Gastroesophageal sphincter (tissue), 3 donors: Measurements from ENCODE around the gene WFIKKN1.

Source experiments
- EP300 ChIP-seq: sonication (generic); formaldehyde crosslinking; IDR thresholded peaks from one replicate; pipeline ENCODE4 v1.6.1; 2017; ENCODE audit warnings: antibody characterized with exemption, mild to moderate bottlenecking
- POLR2A ChIP-seq, 2 donors: fragments of 450-650 bp; IDR thresholded peaks; one replicate each; pipeline ENCODE4 v1.6.1; 2017; ENCODE audit warnings: antibody characterized with exemption in 2 of 2, mild to moderate bottlenecking in 2 of 2, moderate library complexity in 1 of 2
- POLR2AphosphoS5 ChIP-seq: sonication (generic); formaldehyde crosslinking; IDR thresholded peaks from one replicate; pipeline ENCODE4 v1.6.1; 2017; ENCODE audit warnings: antibody characterized with exemption
- TF ChIP-seq, protein P1 (sequence below), 4 experiments: fragments of 200-600 bp in 2 of 4; fragments of 450-650 bp in 2 of 4; sonication (generic) in 1 of 4; IDR thresholded peaks; one replicate each; pipeline ENCODE4 v1.5.1; 2017 to 2019; ENCODE audit warnings: antibody characterized with exemption in 4 of 4, mild to moderate bottlenecking in 2 of 4, moderate library complexity in 2 of 4

DNA sequence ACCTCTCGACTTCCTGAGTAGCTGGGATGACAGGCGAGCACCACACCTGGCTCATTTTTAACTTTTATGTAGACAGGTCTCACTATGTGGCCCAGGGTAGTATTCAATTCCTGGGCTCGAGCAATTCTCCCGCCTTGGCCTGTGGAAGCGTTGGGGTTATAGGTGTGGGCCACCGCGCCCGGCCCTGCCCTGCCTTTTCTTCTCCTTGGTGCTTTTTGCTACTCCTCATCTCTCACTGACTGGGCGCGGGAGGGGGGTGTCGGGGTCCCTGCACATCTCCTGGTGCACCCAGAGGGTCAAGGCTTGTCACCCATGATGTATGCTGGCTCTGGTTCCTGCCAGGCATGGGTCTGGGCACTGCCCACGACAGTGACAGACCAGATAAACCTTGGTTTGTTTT is 13.8 kb downstream of the WFIKKN1 start:
- TF ChIP-seq, protein P1, sequence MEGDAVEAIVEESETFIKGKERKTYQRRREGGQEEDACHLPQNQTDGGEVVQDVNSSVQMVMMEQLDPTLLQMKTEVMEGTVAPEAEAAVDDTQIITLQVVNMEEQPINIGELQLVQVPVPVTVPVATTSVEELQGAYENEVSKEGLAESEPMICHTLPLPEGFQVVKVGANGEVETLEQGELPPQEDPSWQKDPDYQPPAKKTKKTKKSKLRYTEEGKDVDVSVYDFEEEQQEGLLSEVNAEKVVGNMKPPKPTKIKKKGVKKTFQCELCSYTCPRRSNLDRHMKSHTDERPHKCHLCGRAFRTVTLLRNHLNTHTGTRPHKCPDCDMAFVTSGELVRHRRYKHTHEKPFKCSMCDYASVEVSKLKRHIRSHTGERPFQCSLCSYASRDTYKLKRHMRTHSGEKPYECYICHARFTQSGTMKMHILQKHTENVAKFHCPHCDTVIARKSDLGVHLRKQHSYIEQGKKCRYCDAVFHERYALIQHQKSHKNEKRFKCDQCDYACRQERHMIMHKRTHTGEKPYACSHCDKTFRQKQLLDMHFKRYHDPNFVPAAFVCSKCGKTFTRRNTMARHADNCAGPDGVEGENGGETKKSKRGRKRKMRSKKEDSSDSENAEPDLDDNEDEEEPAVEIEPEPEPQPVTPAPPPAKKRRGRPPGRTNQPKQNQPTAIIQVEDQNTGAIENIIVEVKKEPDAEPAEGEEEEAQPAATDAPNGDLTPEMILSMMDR (IDR thresholded peaks at IDR 0.05), result no peak
- no peak for TF ChIP-seq EP300
- no peak for TF ChIP-seq POLR2A (IDR thresholded peaks at IDR 0.05)
- TF ChIP-seq POLR2AphosphoS5, result no peak
